GM10248 (cell line): Measurements from ENCODE around the gene DGKI.

Source experiments
- CTCF ChIA-PET: fragments of 300-600 bp; sonication (Branson Sonifier 250); formaldehyde crosslinking; extraction: SDS; loops from one replicate; lab custom pipeline; 2021; ENCODE audit warnings: antibody characterized with exemption; lab: Yijun Ruan, JAX
- POLR2A ChIA-PET: fragments of 350-650 bp; sonication (Branson Sonifier 250); formaldehyde crosslinking; extraction: SDS; loops from one replicate; lab custom pipeline; 2020; ENCODE audit warnings: antibody characterized with exemption; lab: Yijun Ruan, JAX
- DNase-seq: peaks from one replicate; pipeline ENCODE4 v3.0.0; 2012; ENCODE audit errors: extremely low spot score
- CTCF ChIP-seq: IDR thresholded peaks from 2 replicates; pipeline ENCODE4 v1.5.1; 2012; ENCODE audit warnings: mild to moderate bottlenecking, low read depth; ENCODE audit errors: extremely low read depth, missing control alignments, control extremely low read depth

DGKI gene

GRCh38 chr7:137601642-137602041 is 245.1 kb downstream of the DGKI start:
- DNase-seq: no peak
- no peak for TF ChIP-seq CTCF
- ChIA-PET POLR2A (no interaction called here), CTCF (interaction anchor here (0.8 to 1.6 kb wide), 3 partner anchors 12 to 28 kb away, joined by 3 to 6 read pairs (median 3); no protein-coding TSS in a partner anchor)

- no peak for TF ChIP-seq CTCF
- POLR2A ChIA-PET: no interaction called here
- no peak for DNase-seq
- CTCF ChIA-PET: interaction anchor here (0.7 kb wide), 1 partner anchor 8 kb away, joined by 3 read pairs; no protein-coding TSS in a partner anchor
Measured at GRCh38 chr7:137597856-137598255, 248.9 kb downstream of the DGKI start.

GRCh38 chr7:137593115-137593711 is 253.6 kb downstream of the DGKI start:
- no peak for TF ChIP-seq CTCF
- CTCF ChIA-PET: interaction anchor here (0.9 to 5.1 kb wide), 8 partner anchors 12 to 1478 kb away, joined by 3 to 27 read pairs (median 7); no protein-coding TSS in a partner anchor
- POLR2A ChIA-PET: no interaction called here
- DNase-seq: no peak

GRCh38 chr7:137592232-137592896 is 254.4 kb downstream of the DGKI start:
- peak; percentile 34 for DNase-seq
- ChIA-PET POLR2A (no interaction called here), CTCF (interaction anchor here (0.8 to 5.1 kb wide), 14 partner anchors 11 to 1477 kb away, joined by 3 to 27 read pairs (median 5); no protein-coding TSS in a partner anchor)
- peak; percentile 62 for TF ChIP-seq CTCF

GRCh38 chr7:137591421-137591837 is 255.3 kb downstream of the DGKI start:
- CTCF ChIA-PET: interaction anchor here (0.8 to 5.1 kb wide), 18 partner anchors 10 to 1476 kb away, joined by 3 to 27 read pairs (median 4); partner anchors contain the start of gene CREB3L2
- no peak for TF ChIP-seq CTCF
- POLR2A ChIA-PET: no interaction called here
- no peak for DNase-seq

- POLR2A ChIA-PET: no interaction called here
- CTCF ChIA-PET: interaction anchor here (1.2 to 5.1 kb wide), 13 partner anchors 9 to 1475 kb away, joined by 3 to 27 read pairs (median 5); partner anchors contain the start of gene CREB3L2
- TF ChIP-seq CTCF: no peak
- DNase-seq: no peak
Measured at GRCh38 chr7:137590756-137591305, 255.9 kb downstream of the DGKI start.
